Osteoblast (primary cell): ENCODE data around the gene S1PR5. TPM values are rescaled to one million over a fixed set of nuclear protein-coding genes. Genes with fewer than 3 reads are reported as not detected.

ENCODE experiments used
- DNase-seq: peaks from one replicate; pipeline ENCODE4 v3.0.0; 2011; ENCODE audit warnings: low spot score, mixed read lengths; ENCODE audit not compliant: insufficient read length; ENCODE audit errors: missing footprints
- H2AFZ ChIP-seq: 2 replicates; pipeline ENCODE4 v1.6.0; 2011; ENCODE audit warnings: mild to moderate bottlenecking, low read length
- H3K27ac ChIP-seq: 2 replicates; pipeline ENCODE4 v1.5.1; 2011; ENCODE audit warnings: mild to moderate bottlenecking, low read depth, low read length, moderate library complexity
- H3K27me3 ChIP-seq: 2 replicates; pipeline ENCODE4 v1.6.0; 2012; ENCODE audit warnings: mild to moderate bottlenecking, control low read depth, inconsistent platforms, low read length, moderate library complexity; ENCODE audit not compliant: insufficient read depth
- H3K36me3 ChIP-seq: 2 replicates; pipeline ENCODE4 v1.5.1; 2011; ENCODE audit warnings: mild to moderate bottlenecking, low read length, control low read depth, moderate library complexity; ENCODE audit not compliant: insufficient read depth
- H3K4me1 ChIP-seq: 2 replicates; pipeline ENCODE4 v1.5.1; 2011; ENCODE audit warnings: mild to moderate bottlenecking, low read length, control low read depth, moderate library complexity; ENCODE audit not compliant: insufficient read depth
- H3K4me2 ChIP-seq: 2 replicates; pipeline ENCODE4 v1.6.0; 2011; ENCODE audit warnings: mild to moderate bottlenecking, low read length; ENCODE audit not compliant: insufficient read depth
- H3K4me3 ChIP-seq: fragments of 200-600 bp; sonication (generic); 3 replicates; pipeline ENCODE4 v1.5.1; 2012; ENCODE audit warnings: mild to moderate bottlenecking, low read length, inconsistent platforms; ENCODE audit not compliant: insufficient read depth
- H3K79me2 ChIP-seq: 2 replicates; pipeline ENCODE4 v1.6.0; 2012; ENCODE audit warnings: mild to moderate bottlenecking, low read length, control low read depth, inconsistent platforms; ENCODE audit not compliant: insufficient read depth
- H3K9me3 ChIP-seq: 2 replicates; pipeline ENCODE4 v1.5.1; 2011; ENCODE audit warnings: low read depth, low read length, control low read depth
- H4K20me1 ChIP-seq: 2 replicates; pipeline ENCODE4 v1.6.0; 2012; ENCODE audit warnings: mild to moderate bottlenecking, low read length, control low read depth; ENCODE audit not compliant: insufficient read depth
- total RNA-seq: library from RNA; depleted of rRNA; stranded (reverse); fragments of >200 nt; gene quantifications from 2 replicates; pipeline ENCODE4 v1.2.3, GENCODE V29; 2012
- TF ChIP-seq, protein P1 (sequence below): IDR thresholded peaks from 2 replicates; pipeline ENCODE4 v1.5.1; 2011; ENCODE audit warnings: mild to moderate bottlenecking, low read depth, low read length, moderate library complexity; ENCODE audit errors: extremely low read depth

The S1PR5 gene
- total RNA-seq, 1 donor: 0.36 TPM

DNA sequence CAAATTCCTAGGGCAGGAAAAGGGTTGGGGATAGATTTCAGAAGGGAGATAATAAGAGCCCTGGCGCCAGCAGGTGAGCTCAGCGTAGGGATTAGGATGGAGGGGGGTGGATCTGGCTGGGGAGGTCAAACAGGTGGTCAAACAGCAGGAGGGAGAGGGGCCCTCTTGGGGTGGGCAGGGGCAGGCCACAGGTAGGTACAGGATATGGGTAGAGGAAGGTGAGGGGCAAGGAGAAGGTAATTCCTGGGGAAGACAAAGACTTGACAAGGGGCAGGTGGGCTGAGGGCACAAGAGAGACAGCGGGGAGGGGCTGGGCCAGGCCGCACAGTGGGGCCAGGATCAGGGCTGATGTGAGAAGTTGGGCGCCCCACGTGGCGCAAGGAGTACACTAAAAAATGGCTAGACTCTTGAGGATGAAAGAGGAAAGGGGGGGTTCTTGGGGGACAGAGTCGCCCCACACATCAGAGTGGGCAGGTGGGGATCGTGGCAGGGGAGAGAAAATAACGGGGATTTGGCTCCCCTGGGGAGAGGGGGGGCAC is 47.9 kb upstream of the S1PR5 start:
- peak overlapping the region; percentile 75 for H2AFZ ChIP-seq
- no peaks in the 10 kb centered on the region for H3K27me3 ChIP-seq
- DNase-seq: peak; percentile 98
- peaks cover 18% of the 10 kb centered on the region for H3K36me3 ChIP-seq
- peaks cover 33% of the 10 kb centered on the region for H3K4me1 ChIP-seq
- H3K4me2 ChIP-seq: peak overlapping the region; percentile 81
- peak overlapping the region; percentile 66 for H3K27ac ChIP-seq
- H3K9me3 ChIP-seq: no peaks in the 10 kb centered on the region
- H4K20me1 ChIP-seq: no peaks in the 10 kb centered on the region
- H3K4me3 ChIP-seq: peak overlapping the region; percentile 93
- TF ChIP-seq, protein P1, sequence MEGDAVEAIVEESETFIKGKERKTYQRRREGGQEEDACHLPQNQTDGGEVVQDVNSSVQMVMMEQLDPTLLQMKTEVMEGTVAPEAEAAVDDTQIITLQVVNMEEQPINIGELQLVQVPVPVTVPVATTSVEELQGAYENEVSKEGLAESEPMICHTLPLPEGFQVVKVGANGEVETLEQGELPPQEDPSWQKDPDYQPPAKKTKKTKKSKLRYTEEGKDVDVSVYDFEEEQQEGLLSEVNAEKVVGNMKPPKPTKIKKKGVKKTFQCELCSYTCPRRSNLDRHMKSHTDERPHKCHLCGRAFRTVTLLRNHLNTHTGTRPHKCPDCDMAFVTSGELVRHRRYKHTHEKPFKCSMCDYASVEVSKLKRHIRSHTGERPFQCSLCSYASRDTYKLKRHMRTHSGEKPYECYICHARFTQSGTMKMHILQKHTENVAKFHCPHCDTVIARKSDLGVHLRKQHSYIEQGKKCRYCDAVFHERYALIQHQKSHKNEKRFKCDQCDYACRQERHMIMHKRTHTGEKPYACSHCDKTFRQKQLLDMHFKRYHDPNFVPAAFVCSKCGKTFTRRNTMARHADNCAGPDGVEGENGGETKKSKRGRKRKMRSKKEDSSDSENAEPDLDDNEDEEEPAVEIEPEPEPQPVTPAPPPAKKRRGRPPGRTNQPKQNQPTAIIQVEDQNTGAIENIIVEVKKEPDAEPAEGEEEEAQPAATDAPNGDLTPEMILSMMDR: peak; percentile 38
- peaks cover 28% of the 10 kb centered on the region for H3K79me2 ChIP-seq

DNA sequence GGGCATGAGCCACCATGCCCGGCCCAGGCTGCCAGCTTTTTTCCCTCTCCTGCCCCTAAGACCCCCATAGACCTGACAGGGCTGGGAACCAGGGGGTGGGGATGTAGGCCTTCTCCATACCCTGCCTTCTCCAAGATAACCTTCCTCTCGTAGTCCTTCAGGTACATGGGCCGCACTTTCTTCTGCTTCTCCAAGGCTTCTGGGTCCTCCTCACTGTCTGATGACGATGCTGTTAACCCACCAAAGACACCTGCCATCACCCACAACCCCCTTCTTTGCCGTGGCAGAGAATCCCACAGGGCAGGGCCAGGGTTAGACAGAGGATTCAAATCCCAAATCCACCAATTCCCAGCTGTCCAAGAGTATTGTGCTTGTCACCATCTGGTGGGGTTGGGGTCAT is 45.4 kb upstream of the S1PR5 start:
- H3K27me3 ChIP-seq: no peaks in the 10 kb centered on the region
- H4K20me1 ChIP-seq: no peaks in the 10 kb centered on the region
- no peak overlapping the region for H3K4me2 ChIP-seq
- no peak overlapping the region for H3K4me3 ChIP-seq
- TF ChIP-seq, protein P1: no peak
- no peaks in the 10 kb centered on the region for H3K9me3 ChIP-seq
- H3K36me3 ChIP-seq: peaks cover 35% of the 10 kb centered on the region
- no peak overlapping the region for H3K27ac ChIP-seq
- peaks cover 19% of the 10 kb centered on the region for H3K79me2 ChIP-seq
- no peak overlapping the region for H2AFZ ChIP-seq
- peak; percentile 54 for DNase-seq
- H3K4me1 ChIP-seq: peaks cover 18% of the 10 kb centered on the region

DNA sequence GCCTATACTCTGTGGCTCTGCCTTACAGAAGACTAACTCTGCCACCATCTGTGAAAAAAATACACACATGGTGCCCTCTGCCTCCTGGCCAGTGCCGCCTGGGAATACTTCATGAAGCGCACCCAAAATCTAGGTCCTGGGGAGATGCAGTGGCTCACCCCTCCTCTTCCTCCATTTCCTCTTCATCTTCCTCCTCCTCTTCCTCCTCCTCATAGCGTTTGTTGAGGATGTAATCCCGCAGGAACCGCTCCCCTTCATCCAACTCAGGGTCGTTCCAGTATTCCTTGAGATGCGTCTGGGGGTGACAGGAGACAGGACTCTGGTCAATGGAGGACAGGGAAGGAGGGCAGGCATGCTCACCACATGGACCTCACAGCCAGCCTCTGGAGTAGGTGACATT is 42.9 kb upstream of the S1PR5 start:
- peaks cover 5% of the 10 kb centered on the region for H3K4me1 ChIP-seq
- no peak overlapping the region for H2AFZ ChIP-seq
- no peaks in the 10 kb centered on the region for H3K27me3 ChIP-seq
- no peak overlapping the region for H3K27ac ChIP-seq
- peaks cover 3% of the 10 kb centered on the region for H4K20me1 ChIP-seq
- peak; percentile 51 for DNase-seq
- peaks cover 10% of the 10 kb centered on the region for H3K79me2 ChIP-seq
- no peak overlapping the region for H3K4me2 ChIP-seq
- H3K4me3 ChIP-seq: no peak overlapping the region
- TF ChIP-seq, protein P1: no peak
- peaks cover 49% of the 10 kb centered on the region for H3K36me3 ChIP-seq
- no peaks in the 10 kb centered on the region for H3K9me3 ChIP-seq

DNA sequence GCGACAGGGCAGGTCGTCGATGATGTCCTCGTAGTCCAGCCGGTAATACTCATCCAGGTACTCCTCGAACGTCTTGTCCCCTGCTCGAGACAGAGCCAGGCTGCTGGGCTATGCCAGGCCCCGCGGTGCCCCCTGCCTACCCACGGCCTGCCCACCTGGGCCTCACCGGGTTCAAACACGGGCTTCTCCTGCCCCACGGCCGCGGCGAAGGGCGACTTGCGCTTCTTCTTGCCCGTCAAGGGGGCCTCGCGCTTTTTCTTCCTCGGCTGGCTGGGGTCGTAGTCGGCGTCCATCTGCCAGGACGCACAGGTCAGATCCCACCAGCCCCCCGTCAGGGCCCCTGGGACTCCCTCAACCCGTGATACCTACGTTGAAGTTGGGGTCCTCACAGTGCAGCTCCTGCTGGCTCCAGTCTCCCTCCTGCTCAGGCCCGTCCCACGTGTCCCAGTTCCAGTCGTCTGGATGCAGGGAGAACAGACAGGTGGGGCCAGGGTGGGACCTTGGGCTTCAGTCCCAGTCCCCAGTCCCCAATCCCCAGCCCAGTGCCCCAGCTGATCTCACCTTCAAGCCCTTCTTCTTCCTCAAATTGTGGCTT is 40.5 kb upstream of the S1PR5 start:
- H4K20me1 ChIP-seq: peaks cover 3% of the 10 kb centered on the region
- peaks cover 63% of the 10 kb centered on the region for H3K36me3 ChIP-seq
- no peak overlapping the region for H3K27ac ChIP-seq
- no peaks in the 10 kb centered on the region for H3K9me3 ChIP-seq
- H3K4me2 ChIP-seq: no peak overlapping the region
- H3K79me2 ChIP-seq: peaks cover 2% of the 10 kb centered on the region
- H3K4me1 ChIP-seq: no peaks in the 10 kb centered on the region
- H3K27me3 ChIP-seq: no peaks in the 10 kb centered on the region
- H2AFZ ChIP-seq: no peak overlapping the region
- no peak overlapping the region for H3K4me3 ChIP-seq
- TF ChIP-seq, protein P1: no peak
- DNase-seq: peak; percentile 69
